Panc1 (cell line): ENCODE data around the gene CCZ1. TPM values are rescaled to one million over a fixed set of nuclear protein-coding genes. Genes with fewer than 3 reads are reported as not detected.
"Not testable (repeated sequence)": the region's sequence is repeated elsewhere in the genome, so short reads cannot be mapped to it uniquely, and the experiment has no call there.

Experiments used
- ATAC-seq: fragments of 200-7000 bp; cut with Tn5 transposase; 2 replicates; pipeline ENCODE4 v1.9.1; 2020; ENCODE audit warnings: mild to moderate bottlenecking, moderate library complexity
- BruUV-seq: library from RNA; stranded (reverse); fragments of 400-500 nt; replicated peaks from 2 replicates; lab custom pipeline; 2021; lab: Mats Ljungman, UMichigan
- CTCF ChIA-PET: fragments of 300-600 bp; sonication (Branson Sonifier 250); formaldehyde crosslinking; loops from one replicate; lab custom pipeline; 2022; ENCODE audit warnings: antibody characterized with exemption; lab: Charles Lee
- POLR2A ChIA-PET: fragments of 300-600 bp; sonication (Branson Sonifier 250); formaldehyde crosslinking; loops from one replicate; lab custom pipeline; 2022; ENCODE audit warnings: antibody characterized with exemption; lab: Charles Lee
- DNase-seq: peaks from one replicate; pipeline ENCODE4 v3.0.0-alpha.2; 2010; ENCODE audit warnings: low read depth, low spot score
- H3K27ac ChIP-seq: 2 replicates; pipeline ENCODE4 v1.5.1; 2011; ENCODE audit warnings: mild to moderate bottlenecking, low read length, inconsistent platforms
- H3K27me3 ChIP-seq: fragments of 200-500 bp; sonication (Bioruptor generic); 2 replicates; pipeline ENCODE4 v1.6.0; 2014; ENCODE audit warnings: low read length, inconsistent platforms; ENCODE audit not compliant: control insufficient read depth, insufficient read depth
- H3K36me3 ChIP-seq: fragments of 200-500 bp; sonication (Bioruptor generic); 2 replicates; pipeline ENCODE4 v1.5.1; 2014; ENCODE audit warnings: inconsistent platforms, mild to moderate bottlenecking, low read length, moderate library complexity; ENCODE audit not compliant: control insufficient read depth, insufficient read depth
- H3K4me1 ChIP-seq: 2 replicates; pipeline ENCODE4 v1.5.1; 2011; ENCODE audit warnings: inconsistent platforms, mild to moderate bottlenecking, low read length, moderate library complexity; ENCODE audit not compliant: control insufficient read depth, insufficient read depth
- H3K4me3 ChIP-seq, 2 experiments: 2 replicates each; pipeline ENCODE4 v1.5.1; 2011 to 2012; ENCODE audit warnings: low read depth in 2 of 2, low read length in 2 of 2, mild to moderate bottlenecking in 2 of 2, inconsistent platforms in 1 of 2, moderate library complexity in 1 of 2
- H3K9me3 ChIP-seq: fragments of 200-500 bp; sonication (Bioruptor generic); 2 replicates; pipeline ENCODE4 v1.5.1; 2014; ENCODE audit warnings: low read depth, mild to moderate bottlenecking, inconsistent platforms, low read length, moderate library complexity; ENCODE audit not compliant: control insufficient read depth, insufficient read depth
- in situ Hi-C: cut with HindIII; loops from 2 replicates; pipeline ENCODE4 v1.10.0; 2016; ENCODE audit warnings: low sequenced_read_pairs, low pct_unique_long_range_greater_than_20kb
- intact Hi-C: fragments of 100-400 bp; cut with micrococcal nuclease; formaldehyde crosslinking; loops from one replicate; pipeline ENCODE4 v1.10.0; 2022; ENCODE audit not compliant: unreplicated experiment
- total RNA-seq: library from RNA; stranded (reverse); gene quantifications from one replicate; pipeline ENCODE4 v1.2.1, GENCODE V29; 2021; ENCODE audit not compliant: unreplicated experiment

CCZ1 gene
- total RNA-seq, 1 experiment from 2014 or later, result 128 TPM

DNA sequence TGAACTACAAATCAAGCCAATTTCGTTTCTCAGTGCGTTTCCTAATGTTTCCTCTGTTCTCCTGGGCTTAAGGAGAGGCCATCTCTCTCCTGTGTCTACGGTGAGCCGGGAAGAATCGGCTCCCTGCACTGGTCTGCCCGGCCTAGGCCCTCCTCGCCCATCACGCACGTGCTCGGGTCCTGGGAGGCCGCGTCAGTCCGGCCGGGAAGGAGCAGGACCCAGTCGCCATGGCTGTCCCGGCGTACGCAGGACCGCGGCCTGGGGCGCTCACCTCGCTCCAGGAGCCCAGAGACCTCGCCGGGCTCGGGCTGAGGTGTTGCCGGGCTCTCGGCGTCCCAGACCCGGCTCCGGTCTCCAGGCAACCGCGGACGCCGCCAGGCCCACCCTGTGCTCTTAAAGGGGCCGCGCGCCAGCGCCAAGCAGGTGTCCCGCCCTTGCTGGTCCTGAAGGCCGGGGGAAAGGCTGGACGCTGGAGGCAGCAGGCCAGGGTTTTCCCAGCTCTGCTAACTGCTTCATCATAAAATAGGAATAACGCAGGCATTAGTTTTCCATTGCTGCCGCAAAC lies 71.9 kb downstream of the CCZ1 start, which contains the start of gene RSPH10B:
Gene RSPH10B, minus strand, starts transcription at position 343 of the 565 bp plus-strand sequence. CDS start 3,573 bp downstream, outside the sequence.
- H3K9me3 ChIP-seq, DNase-seq, H3K4me1 ChIP-seq, H3K4me3 ChIP-seq, H3K36me3 ChIP-seq, intact Hi-C loops, in situ Hi-C loops, BruUV-seq, H3K27ac ChIP-seq, H3K27me3 ChIP-seq, POLR2A ChIA-PET, CTCF ChIA-PET: not testable (repeated sequence)
- peak; percentile 79 for ATAC-seq

DNA sequence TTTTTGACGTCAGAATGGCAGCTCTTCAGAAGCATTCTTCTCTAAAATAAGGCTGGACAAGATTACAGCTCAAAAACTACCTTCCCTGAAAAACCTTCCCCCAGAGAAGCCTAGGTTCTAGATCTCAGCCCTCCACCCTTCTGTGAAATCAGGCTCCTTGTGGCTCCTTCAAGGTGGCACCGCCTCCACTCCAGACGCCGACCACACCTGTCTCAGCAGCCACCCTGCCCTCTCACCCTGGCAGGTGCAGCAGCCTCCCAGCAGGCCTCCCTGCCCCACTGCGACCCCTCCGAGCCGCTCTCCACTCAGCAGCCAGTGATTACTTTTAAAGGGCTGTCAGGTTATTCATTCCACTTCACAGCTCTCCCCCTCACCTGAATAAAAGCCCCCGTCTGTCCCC lies 75.0 kb downstream of the CCZ1 start:
- BruUV-seq, result TSS peak; percentile 85
- CTCF ChIA-PET, POLR2A ChIA-PET, H3K9me3 ChIP-seq, H3K27ac ChIP-seq, intact Hi-C loops, H3K4me3 ChIP-seq, H3K27me3 ChIP-seq, H3K36me3 ChIP-seq, ATAC-seq, H3K4me1 ChIP-seq, DNase-seq, in situ Hi-C loops: not testable (repeated sequence)

Other genes starting within 250 kb of the CCZ1 start
- gene RNF216, start 117.1 kb upstream of the CCZ1 start, total RNA-seq, result 61.6 TPM
- not detected for gene OCM, start 17.9 kb upstream of the CCZ1 start, total RNA-seq
- 0.26 TPM for gene RSPH10B, start 72.0 kb downstream of the CCZ1 start, total RNA-seq
- 40.2 TPM for gene PMS2, start 110.3 kb downstream of the CCZ1 start, total RNA-seq
- 126 TPM for gene AIMP2, start 110.5 kb downstream of the CCZ1 start, total RNA-seq
- 0.18 TPM for gene ANKRD61, start 132.6 kb downstream of the CCZ1 start, total RNA-seq
- gene EIF2AK1, start 160.4 kb downstream of the CCZ1 start, total RNA-seq, result 205 TPM
- 18.6 TPM for gene USP42, start 206.2 kb downstream of the CCZ1 start, total RNA-seq